BLaER1 treated with 17β-estradiol and CSF1 and Interleukin-3, amounts not matched to agents 10 nM and 100 nM (cell line): ENCODE data around the gene GHRL.

Experiments used
- H3K27ac ChIP-seq, 11 experiments: shearing (Covaris generic); formaldehyde crosslinking; 2 replicates each; pipeline ENCODE4 v1.8.1; 2022
- H3K27me3 ChIP-seq, 11 experiments: shearing (Covaris generic); formaldehyde crosslinking; 2 replicates each; pipeline ENCODE4 v1.8.1; 2022
- H3K36me3 ChIP-seq, 11 experiments: shearing (Covaris generic); formaldehyde crosslinking; 2 replicates each; pipeline ENCODE4 v1.8.1; 2022
- H3K4me1 ChIP-seq, 10 experiments: shearing (Covaris generic); formaldehyde crosslinking; 2 replicates each; pipeline ENCODE4 v1.8.1; 2022
- H3K4me2 ChIP-seq, 11 experiments: shearing (Covaris generic); formaldehyde crosslinking; 2 replicates each; pipeline ENCODE4 v1.8.1; 2022
- H3K4me3 ChIP-seq, 10 experiments: shearing (Covaris generic); formaldehyde crosslinking; 2 replicates each; pipeline ENCODE4 v1.8.1; 2022
- H3K9ac ChIP-seq, 11 experiments: shearing (Covaris generic); formaldehyde crosslinking; 2 replicates each; pipeline ENCODE4 v1.8.1; 2022
- H3K9me3 ChIP-seq, 11 experiments: shearing (Covaris generic); formaldehyde crosslinking; replicated peaks in 1 of 11; 2 replicates each; pipeline ENCODE4 v1.8.1; 2022
- H4K20me1 ChIP-seq, 11 experiments: shearing (Covaris generic); formaldehyde crosslinking; 2 replicates each; pipeline ENCODE4 v1.8.1; 2022
- Cebpa-rat ChIP-seq, 11 experiments: shearing (Covaris generic); IDR thresholded peaks; 2 replicates each; pipeline ENCODE4 v1.8.1; 2022

Gene GHRL

DNA sequence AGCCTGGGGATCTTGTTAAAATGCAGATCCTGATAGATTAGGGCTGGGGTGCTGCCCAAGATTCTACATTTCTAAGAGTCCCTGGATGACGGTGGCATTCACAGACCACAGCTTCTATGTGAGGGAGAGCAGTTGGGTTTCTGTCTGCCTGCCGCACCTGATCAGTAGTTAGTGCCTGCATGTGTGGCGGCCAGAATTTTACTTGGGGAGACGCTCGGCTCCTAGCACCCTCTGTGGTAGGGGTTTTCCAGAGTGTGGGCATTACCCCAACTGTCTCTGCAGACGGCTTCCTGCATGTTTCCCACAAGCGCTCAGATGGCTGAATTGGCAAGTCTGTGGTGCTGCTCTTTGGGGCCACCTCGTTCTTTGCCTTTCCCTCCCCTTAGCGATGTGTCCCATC, 8.3 kb downstream of the GHRL start:
- TF ChIP-seq Cebpa-rat (IDR thresholded peaks at IDR 0.05), result no peak
- 0 out of 20 replicates have a peak overlapping the region, but pooled peaks of 1 of the 10 experiments have one; percentile 24 for H3K4me3 ChIP-seq
- H3K4me2 ChIP-seq, result peak overlapping the region; percentile 72 to 89 (median 80)
- H3K27ac ChIP-seq, result peak overlapping the region in 9 of 11 experiments; percentile 43 to 92 (median 65); a peak in 19 of 22 replicates
- no peaks in the 10 kb centered on the region for H3K9me3 ChIP-seq
- peak overlapping the region in 10 of 11 experiments; percentile 28 to 60 (median 42); a peak in 17 of 22 replicates for H3K9ac ChIP-seq
- peaks cover 0 to 56% (median 19%) of the 10 kb centered on the region in 11 experiments; a peak in 16 of 22 replicates for H4K20me1 ChIP-seq
- peaks cover 76 to 93% (median 84%) of the 10 kb centered on the region in 11 experiments for H3K36me3 ChIP-seq
- peaks cover 57 to 100% (median 96%) of the 10 kb centered on the region in 10 experiments for H3K4me1 ChIP-seq
- H3K27me3 ChIP-seq, result no peaks in the 10 kb centered on the region

DNA sequence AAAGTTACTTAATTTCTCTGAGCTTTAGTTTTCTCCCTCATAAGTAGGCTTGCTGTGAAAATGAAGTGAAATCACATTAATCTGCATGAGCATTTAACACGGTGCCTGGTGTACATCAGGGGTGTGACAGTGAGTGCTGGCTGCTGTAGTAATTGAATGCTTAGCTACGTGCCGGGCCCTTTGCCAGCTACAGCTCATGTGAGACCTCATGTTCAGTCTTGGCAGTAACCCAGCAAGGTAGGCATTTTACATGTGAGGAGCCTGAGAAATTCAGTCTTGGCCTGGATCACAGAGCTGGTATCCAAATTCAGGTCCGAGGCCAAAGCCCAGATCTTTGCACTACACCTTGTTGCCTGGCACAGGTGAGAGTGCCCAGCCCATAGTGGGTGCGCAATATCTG, 9.1 kb downstream of the GHRL start:
- no peak overlapping the region for H3K4me3 ChIP-seq
- peak overlapping the region; percentile 72 to 89 (median 80) for H3K4me2 ChIP-seq
- peaks cover 76 to 93% (median 84%) of the 10 kb centered on the region in 11 experiments for H3K36me3 ChIP-seq
- peaks cover 2 to 64% (median 21%) of the 10 kb centered on the region in 11 experiments; a peak in 18 of 22 replicates for H4K20me1 ChIP-seq
- no peak for TF ChIP-seq Cebpa-rat (IDR thresholded peaks at IDR 0.05)
- H3K9me3 ChIP-seq, result no peaks in the 10 kb centered on the region
- H3K27ac ChIP-seq, result peak overlapping the region in 9 of 11 experiments; percentile 43 to 92 (median 65); a peak in 16 of 22 replicates
- no peaks in the 10 kb centered on the region for H3K27me3 ChIP-seq
- H3K4me1 ChIP-seq, result peaks cover 52 to 98% (median 88%) of the 10 kb centered on the region in 10 experiments
- peak overlapping the region in 8 of 11 experiments; percentile 0 to 60 (median 46); a peak in 12 of 22 replicates for H3K9ac ChIP-seq

DNA sequence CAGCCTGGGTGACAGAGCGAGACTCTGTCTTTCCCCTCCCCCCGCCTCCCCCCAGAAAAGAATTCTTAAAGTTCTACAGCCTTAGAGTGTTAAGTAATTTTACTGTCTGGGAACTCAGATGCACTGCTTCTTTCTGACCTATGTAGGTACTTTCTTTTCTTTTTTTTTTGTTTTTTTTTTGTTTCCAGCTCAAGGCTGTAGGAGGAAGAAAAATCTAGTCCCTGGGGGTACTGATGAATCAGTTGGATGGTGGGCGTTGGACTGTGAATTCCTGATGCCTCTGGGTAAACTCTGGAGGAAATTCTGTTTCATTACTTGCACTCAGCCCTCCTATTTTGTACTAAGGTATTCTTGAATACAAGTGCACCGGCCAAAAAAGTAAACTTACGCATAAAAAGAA, 10.8 kb downstream of the GHRL start:
- Histone ChIP-seq H3K27me3 (no peaks in the 10 kb centered on the region), H3K36me3 (peaks cover 76 to 93% (median 84%) of the 10 kb centered on the region in 11 experiments), H4K20me1 (peaks cover 19 to 76% (median 38%) of the 10 kb centered on the region in 11 experiments), H3K4me3 (peak overlapping the region in 3 of 10 experiments; percentile 9 to 22 (median 22); a peak in 2 of 20 replicates), H3K4me2 (peak overlapping the region; percentile 31 to 89 (median 80); a peak in 21 of 22 replicates), H3K27ac (peak overlapping the region in 9 of 11 experiments; percentile 14 to 92 (median 65); a peak in 17 of 22 replicates), H3K9ac (peak overlapping the region in 9 of 11 experiments; percentile 31 to 57 (median 48); a peak in 12 of 22 replicates), H3K4me1 (peaks cover 67 to 87% (median 80%) of the 10 kb centered on the region in 10 experiments), H3K9me3 (no peaks in the 10 kb centered on the region)
- no peak for TF ChIP-seq Cebpa-rat (IDR thresholded peaks at IDR 0.05)

DNA sequence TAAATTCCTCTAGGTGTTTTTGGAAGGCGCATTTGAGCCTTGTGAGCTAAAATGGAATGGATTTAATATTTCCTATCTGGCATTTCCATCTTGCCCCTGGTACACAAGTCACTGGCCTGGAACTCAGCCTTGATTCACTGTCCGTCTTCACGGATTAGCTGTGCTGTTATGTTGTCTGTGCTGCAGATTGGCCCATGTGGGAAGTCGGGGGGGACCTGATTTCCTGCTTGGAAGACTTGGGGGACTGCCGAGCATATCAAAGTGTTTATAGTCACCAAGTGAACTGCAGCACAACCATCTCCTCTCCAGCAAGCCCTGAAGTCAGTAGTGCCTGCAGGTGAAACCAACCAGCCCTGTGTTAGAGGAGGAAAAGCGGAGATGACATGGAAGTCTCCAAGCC, 12.2 kb downstream of the GHRL start:
- Histone ChIP-seq H3K9me3 (no peaks in the 10 kb centered on the region), H3K4me1 (peaks cover 59 to 78% (median 73%) of the 10 kb centered on the region in 10 experiments), H3K27ac (no peak overlapping the region; a peak in 1 of 22 replicates), H3K9ac (no peak overlapping the region), H4K20me1 (peaks cover 32 to 84% (median 52%) of the 10 kb centered on the region in 11 experiments), H3K4me3 (no peak overlapping the region), H3K4me2 (peak overlapping the region in 2 of 11 experiments; percentile 0 to 77; a peak in 2 of 22 replicates), H3K36me3 (peaks cover 76 to 93% (median 84%) of the 10 kb centered on the region in 11 experiments), H3K27me3 (no peaks in the 10 kb centered on the region)
- TF ChIP-seq Cebpa-rat (IDR thresholded peaks at IDR 0.05), result no peak

DNA sequence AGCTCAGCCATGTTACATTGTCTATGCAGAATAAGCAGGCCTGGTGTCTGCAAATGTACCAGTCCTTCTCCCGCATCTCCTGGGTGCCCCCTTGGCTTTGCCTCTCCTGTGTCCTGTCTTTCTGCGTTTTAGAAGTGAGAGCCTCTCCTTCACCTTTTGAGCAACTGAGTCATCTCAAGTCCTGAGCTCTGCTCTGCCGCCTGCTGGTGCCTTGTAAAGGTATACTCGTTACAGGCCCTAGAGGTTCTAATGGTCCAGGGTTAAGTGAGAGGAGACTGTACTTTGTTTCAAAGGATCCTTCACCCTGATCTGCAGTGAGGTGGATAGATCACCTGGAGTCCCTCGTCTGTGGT, 12.6 kb downstream of the GHRL start:
- Histone ChIP-seq H3K4me1 (peaks cover 55 to 73% (median 69%) of the 10 kb centered on the region in 10 experiments), H3K4me2 (0 out of 22 replicates have a peak overlapping the region, but pooled peaks of 1 of the 11 experiments have one; percentile 0), H3K9me3 (no peaks in the 10 kb centered on the region), H3K9ac (no peak overlapping the region), H3K27ac (no peak overlapping the region; a peak in 2 of 22 replicates), H3K4me3 (no peak overlapping the region), H4K20me1 (peaks cover 37 to 86% (median 56%) of the 10 kb centered on the region in 11 experiments), H3K36me3 (peaks cover 80 to 93% (median 84%) of the 10 kb centered on the region in 11 experiments), H3K27me3 (no peaks in the 10 kb centered on the region)
- TF ChIP-seq Cebpa-rat (IDR thresholded peaks at IDR 0.05), result no peak

DNA sequence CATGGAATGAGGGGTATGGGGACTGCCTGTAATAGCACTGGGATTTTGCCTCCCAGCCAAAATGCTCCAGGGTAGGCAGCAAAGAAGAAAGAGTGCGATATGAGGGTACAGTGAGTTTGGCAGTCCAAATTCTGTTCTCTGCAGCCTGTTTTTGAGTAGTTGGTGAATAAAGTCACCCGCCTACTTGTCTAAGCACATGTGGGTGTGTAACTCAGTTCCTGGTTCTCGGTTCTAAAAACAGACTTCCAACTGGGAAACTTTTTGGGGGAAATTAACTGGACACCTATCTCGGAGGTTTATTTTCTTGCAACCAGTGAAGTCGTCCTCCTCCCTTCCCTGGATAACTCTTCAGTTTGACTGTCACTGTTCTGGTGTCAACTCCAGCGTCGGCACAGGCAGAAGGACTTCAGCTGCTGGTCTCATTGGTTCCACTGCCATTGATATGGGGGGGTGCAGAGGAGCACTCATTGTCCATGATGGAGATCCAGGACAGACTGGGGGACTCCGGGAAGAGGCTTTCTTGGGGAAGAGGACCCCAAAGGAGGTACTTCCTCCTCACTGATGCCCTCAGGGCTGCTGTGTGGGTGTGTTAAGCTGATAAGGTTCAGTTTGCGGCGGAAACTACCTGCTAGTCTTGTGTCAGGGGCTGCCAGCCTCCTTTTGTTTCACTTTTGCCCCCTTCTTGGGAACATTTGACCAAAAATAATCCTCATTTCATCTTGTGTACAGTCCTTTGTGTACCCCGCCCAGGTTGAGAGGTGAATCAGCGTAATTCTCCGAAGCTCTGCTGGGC, 13.2 kb downstream of the GHRL start:
- H3K36me3 ChIP-seq, result peaks cover 82 to 93% (median 89%) of the 10 kb centered on the region in 11 experiments
- H4K20me1 ChIP-seq, result peaks cover 42 to 86% (median 62%) of the 10 kb centered on the region in 11 experiments
- no peak overlapping the region for H3K4me2 ChIP-seq
- no peaks in the 10 kb centered on the region for H3K9me3 ChIP-seq
- H3K27ac ChIP-seq, result no peak overlapping the region; a peak in 2 of 22 replicates
- no peak overlapping the region for H3K4me3 ChIP-seq
- no peaks in the 10 kb centered on the region for H3K27me3 ChIP-seq
- peaks cover 52 to 70% (median 65%) of the 10 kb centered on the region in 10 experiments for H3K4me1 ChIP-seq
- no peak for TF ChIP-seq Cebpa-rat (IDR thresholded peaks at IDR 0.05)
- no peak overlapping the region for H3K9ac ChIP-seq

DNA sequence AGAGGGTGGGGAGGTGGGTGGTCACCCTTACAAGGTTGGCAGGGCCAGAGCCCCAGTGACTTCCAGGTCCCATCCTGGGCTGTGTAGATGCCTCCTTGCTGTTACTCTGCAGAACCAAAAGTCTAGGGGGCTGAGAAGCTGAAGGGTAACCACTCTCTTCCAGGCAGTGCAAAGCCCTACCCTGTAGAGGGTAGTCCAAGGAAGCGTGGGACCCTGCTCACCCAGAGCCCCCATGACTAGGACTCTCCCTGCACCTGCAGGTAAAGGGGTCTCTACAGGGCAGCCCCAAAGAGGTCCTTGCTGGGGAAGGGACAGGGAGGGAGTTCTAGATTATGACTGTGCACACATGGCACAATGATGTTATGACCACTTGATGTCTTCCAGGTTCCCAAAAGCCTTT, 14.2 kb downstream of the GHRL start:
- Histone ChIP-seq H3K9me3 (no peaks in the 10 kb centered on the region), H4K20me1 (peaks cover 53 to 86% (median 72%) of the 10 kb centered on the region in 11 experiments), H3K36me3 (peaks cover 83 to 96% (median 91%) of the 10 kb centered on the region in 11 experiments), H3K4me1 (peaks cover 52 to 70% (median 65%) of the 10 kb centered on the region in 10 experiments), H3K4me3 (no peak overlapping the region), H3K4me2 (peak overlapping the region in 1 of 11 experiments; percentile 10; a peak in 1 of 22 replicates), H3K27ac (no peak overlapping the region; a peak in 1 of 22 replicates), H3K9ac (peak overlapping the region in 2 of 11 experiments; percentile 1 to 38; a peak in 1 of 22 replicates), H3K27me3 (no peaks in the 10 kb centered on the region)
- no peak for TF ChIP-seq Cebpa-rat (IDR thresholded peaks at IDR 0.05)

DNA sequence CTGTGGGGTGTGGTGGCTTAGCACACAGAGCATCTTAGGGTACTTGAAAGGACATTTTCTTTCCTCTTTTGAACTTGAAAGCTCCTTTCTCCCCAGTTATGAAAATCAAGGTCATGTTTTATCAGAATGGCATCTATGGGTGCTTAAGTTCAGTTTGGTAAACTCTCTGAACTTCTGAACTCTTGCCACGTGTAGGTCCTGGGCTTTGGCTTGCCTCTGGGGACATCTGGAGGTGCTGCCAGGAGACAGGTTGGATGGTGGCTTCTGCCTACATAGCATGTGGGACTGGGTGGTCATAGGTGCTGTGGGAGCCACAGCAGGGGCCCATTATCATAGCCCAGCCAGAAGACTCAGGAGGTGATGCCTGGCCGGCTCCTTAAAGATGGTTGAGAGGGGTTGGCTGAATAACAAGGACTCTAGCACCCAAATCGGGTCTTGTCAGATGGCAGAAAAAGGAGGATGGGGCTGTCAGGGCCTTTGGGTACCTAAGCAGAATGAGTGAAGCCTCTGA, 15.6 kb downstream of the GHRL start:
- no peak overlapping the region for H3K9ac ChIP-seq
- peaks cover 66 to 96% (median 84%) of the 10 kb centered on the region in 11 experiments for H4K20me1 ChIP-seq
- no peak for TF ChIP-seq Cebpa-rat (IDR thresholded peaks at IDR 0.05)
- H3K27me3 ChIP-seq, result no peaks in the 10 kb centered on the region
- H3K4me3 ChIP-seq, result no peak overlapping the region
- H3K4me1 ChIP-seq, result peaks cover 52 to 70% (median 64%) of the 10 kb centered on the region in 10 experiments
- H3K27ac ChIP-seq, result peak overlapping the region in 1 of 11 experiments; percentile 3; a peak in 1 of 22 replicates
- H3K9me3 ChIP-seq, result no peaks in the 10 kb centered on the region
- H3K36me3 ChIP-seq, result peaks cover 76 to 96% (median 93%) of the 10 kb centered on the region in 11 experiments
- H3K4me2 ChIP-seq, result peak overlapping the region in 6 of 11 experiments; percentile 3 to 38 (median 12); a peak in 5 of 22 replicates
